HG03342 (cell line): ENCODE data around the gene TGM5.
"Not testable (repeated sequence)": the region's sequence is repeated elsewhere in the genome, so short reads cannot be mapped to it uniquely, and the experiment has no call there.

ENCODE experiments used
- ATAC-seq: cut with Tn5 transposase; IDR thresholded peaks from one replicate; pipeline ENCODE4 v1.9.1; 2021; ENCODE audit warnings: mild to moderate bottlenecking, moderate library complexity; ENCODE audit not compliant: unreplicated experiment

TGM5 gene

DNA sequence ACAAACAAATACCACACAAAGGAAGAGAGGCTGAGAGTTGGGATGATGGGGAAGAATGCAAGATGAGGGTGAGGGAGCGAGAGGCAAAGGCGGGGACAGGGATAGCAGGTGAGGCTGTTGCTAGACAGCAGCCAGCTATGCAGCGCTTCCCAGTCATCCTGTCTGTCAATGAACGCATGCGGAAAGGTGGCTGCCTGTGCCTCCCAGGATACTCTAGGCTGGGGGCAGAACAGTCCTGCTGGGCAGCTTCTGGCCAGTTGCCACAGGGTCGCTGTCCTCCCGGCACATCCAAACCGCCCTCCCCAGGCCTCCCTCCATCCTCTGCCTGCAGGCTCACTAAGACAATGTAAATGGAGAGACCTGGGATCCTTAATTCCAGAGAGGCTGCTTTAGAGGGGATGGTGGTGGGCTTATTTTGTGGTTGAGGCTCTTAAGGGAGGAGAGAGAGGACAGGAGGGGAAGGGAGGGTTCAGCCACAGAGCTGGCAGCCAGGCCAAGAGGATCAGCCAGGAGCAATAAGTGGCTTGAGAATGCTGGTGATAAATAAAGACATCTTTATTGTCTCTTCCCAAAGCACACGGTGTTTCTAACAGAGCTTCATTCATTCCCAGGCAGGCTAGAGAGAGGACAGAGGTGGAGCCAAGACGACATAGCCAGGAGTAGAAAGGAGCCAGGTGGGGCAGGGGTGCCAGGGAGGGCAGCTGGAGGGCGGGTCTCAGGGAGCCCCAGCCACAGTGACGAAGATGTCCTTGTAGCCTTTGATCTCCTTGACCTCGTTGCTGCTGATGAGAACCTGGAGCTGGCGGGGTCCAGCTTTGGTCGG is 9.2 kb upstream of the TGM5 start:
- no peak for ATAC-seq

DNA sequence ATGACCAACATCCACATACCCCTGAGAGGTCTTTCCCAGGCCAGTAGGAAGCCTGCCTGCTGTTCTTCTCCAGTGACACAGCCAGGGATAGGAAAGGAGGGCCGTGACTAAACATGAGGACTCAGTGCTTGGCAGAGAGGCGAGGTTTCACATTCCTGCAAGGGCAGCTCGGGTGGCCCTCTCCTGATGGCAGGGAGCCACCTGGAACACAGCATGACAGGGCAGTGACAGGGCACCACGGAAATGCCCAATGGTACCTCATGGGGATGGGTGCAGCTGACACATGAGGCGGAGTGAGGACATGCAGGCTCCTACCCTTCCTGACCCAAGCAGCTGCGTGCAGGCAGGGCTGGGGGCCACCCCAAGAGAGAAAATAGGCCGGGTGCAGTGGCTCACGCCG is 7.4 kb upstream of the TGM5 start:
- ATAC-seq: no peak

DNA sequence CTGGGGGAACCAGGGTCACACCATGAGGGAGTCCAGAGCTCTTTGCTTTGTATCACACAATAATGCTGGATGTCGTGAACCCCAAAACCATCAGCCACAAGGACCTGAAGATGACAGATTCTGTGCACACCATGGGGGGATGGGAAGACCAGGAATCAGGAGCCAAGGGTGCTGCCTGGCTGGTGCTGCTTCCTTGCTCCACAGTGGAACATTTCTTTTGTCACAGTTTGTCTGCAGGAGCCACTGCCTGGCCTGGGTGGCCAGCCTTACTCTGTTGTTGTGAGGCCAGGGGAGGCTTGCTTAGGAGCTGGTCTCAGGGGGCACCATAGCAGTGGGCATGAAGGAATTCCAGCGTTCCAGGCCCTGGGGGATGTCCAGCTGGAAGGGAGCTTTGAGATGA is 6.5 kb upstream of the TGM5 start:
- no peak for ATAC-seq

DNA sequence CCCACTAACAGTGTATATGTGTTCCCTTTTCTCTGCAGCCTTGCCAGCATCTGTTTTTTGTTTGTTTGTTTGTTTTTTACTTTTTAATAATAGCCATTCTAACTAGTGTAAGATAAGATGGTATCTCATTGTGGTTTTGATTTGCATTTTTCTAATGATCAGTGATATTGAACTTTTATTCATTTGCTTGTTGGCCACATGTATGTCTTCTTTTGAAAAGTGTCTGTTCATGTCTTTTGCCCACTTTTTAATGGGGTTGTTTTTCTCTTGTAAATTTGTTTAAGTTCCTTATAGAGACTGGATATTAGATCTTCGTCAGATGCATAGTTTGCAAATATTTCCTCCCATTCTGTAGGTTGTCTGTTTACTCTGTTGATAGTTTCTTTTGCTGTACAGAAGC is 5.2 kb upstream of the TGM5 start:
- not testable (repeated sequence) for ATAC-seq

DNA sequence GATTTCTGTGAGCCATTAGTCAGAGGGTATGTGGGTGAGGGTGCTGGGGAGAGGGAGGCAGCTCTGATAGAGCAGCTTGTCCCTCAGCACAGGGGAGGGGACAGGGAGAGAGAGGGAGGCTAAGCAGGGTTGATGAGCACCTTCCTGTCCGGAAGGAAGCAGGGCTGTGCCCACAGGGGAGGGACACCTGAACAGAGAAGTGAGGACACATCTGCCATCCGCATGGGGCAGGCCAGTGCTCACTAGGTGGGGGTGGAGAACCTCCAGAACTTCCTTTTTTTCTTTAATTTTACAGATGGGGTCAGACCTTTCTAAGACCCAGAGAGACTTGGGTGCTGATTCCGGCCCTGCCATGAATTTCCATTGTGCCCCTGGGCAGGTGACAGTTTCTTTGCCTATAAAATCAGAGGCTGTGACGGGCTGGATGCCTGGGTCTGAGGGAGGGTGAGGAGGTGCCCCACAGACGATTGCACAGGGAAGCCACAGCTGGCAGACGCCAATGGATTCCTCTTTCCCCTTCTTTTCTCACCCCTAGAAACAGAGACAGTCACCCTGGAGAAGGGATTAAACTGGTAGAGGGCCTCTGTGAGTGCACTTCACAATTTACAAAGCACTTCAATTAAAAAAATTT is 4.1 kb upstream of the TGM5 start:
- no peak for ATAC-seq

DNA sequence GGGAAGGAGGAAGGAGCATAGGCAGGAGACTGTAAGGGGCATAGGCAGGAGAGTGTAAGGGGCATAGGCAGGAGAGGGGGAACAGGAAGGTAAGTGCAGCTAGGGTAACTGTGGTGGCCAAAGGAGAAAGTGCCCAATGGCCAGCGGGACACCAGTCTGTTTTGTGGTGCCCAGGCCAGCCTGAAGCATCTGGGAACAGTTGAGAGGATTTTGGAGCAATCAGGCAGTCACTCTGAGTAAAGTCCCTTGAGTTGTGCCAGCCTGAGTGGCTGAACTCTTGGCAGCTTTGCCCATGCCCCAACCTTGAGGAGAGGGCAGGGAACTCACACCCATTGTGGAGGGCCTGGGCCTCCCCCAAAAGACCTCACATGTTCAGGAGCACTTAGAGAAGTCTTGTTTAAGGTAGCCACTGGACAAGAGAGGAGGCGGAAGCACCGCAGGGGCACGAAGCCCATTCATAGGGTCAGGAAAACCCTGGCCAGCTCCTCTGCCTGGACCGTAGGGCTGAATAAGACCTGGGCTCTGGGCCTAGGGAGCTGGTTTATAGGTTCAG is 3.5 kb upstream of the TGM5 start:
- no peak for ATAC-seq

DNA sequence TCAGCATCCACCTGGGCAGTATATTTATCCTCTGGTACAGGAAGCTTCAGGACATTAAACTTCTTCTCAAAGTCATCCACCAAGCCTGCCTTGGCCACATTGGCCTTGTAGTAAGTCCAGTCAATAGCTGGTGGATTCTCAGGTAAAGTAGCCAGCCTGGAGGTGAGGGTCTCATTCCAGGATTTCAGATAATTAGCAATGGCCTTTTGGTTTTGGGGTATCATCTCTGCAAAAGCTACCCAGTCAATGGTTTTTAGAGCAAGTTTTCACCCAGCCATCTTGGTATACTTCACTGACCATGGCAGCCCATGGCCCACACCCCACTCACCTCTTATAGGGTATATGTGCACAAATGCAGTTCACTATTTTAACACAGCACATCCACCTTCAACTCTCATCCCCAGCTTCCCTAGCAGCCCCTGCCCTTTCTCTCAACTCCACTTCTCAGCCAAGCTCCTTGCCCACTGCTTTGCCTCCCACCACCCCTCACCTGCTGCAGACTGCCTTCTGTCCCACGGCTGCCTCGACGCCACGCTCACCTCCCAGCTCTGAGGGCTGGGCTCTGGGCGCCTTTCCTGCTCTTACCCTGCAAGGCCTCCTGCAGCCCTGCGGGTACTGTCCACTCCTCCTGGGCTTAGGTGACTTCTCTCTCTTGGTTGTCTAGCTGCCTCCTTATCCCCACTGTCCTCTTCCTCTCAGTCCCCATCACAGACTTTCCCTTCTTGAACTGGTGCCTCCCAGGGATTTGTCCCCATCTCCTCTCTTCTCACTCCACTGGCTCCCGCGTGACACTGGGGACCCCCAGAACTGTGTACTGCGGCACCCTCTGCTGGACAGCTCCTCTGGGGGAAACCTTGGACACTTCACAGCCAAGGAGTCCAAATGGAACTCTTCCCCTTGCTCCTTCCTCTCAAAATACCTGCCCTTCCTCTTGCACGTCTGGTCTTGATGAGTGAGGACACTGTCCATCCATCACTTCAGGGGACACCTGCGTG is 1.7 kb upstream of the TGM5 start:
- no peak for ATAC-seq

DNA sequence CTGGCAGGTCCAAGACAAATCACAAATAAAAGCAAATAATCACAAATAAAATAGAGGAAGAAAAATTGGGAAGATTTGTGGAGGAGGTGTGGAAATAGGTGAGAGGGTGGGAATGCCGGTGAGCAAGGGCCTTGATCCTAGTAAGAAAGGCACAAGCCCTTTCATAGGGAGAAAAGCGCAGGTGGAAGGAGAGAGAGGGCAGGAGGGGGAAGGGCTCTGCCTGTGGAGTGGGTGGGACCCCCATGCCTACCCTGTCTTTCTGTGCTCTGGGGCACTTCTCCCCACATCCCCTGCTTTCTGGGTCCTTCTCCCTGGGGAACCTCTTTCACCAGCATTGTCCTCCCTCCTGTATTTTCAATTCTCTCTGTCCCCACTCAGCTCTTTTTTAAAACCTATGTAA is 711 bp upstream of the TGM5 start:
- ATAC-seq: no peak

DNA sequence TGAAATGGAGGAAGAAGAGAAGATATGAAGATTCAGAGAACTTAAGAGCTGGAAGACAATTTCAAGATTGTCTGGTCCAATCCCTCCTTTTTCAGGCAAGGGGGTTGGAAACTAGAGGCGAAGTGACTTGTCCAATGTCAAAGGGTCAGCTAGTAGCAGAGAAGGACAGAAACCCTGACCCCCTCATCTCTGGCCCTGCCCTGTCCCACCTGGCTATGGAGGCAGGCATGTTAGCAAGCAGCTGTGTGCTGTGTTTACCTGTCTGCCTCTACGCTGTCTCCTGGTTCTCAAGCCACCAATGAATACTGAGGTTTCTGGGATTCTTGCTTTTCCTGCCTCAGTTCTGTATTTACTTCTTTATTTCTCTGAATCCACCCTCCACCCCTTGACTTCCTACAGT is 342 bp downstream of the TGM5 start:
- ATAC-seq: no peak

DNA sequence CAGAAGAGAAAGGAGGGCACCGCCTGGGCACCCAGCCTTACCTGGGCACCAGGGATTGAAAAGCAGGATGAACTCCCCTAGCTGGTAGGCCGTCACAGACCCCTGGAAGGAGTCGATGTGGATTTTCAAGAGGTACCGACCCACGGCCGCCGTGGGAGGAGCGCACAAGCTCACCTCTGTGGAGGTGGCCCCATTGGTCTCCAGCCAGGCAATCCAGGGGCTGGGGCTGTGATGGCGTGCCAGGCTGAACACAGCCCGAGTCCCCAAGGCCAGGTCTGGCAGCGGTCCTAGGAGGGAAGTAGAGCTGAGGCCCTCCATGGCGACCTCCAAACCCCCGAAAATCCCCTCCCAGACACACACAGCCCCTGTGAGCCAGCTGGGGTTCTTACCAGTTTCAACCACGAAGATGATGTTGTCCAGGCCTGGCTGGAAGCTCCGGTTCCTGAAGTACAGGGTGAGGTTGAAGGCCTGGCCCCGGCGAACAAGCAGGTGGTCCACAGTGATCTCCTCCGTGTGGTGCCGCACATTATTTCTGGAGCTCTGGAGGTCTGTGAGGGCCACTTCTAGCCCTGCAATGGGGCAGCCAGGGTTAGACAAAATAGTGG is 6.6 kb downstream of the TGM5 start:
- ATAC-seq: no peak

DNA sequence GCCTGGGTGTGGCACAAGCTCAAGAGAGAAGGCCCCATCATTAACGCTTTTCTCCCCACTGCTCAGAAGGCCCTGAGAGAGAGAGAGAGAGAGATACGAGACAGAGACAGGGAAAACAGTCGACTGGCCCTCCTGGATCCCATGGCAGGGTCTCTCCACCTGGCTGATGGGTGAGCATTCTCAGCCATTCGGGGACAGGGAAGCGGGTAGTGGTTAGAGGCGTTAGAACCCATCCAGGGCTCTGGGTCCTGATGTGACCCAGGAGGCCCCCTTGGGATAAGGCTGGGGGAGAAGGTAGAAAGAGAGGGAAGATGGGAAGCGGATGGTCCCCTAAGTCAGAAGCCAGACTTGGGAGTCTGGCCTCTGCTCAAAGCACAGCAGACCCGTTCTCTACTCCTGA is 7.9 kb downstream of the TGM5 start:
- ATAC-seq: no peak

DNA sequence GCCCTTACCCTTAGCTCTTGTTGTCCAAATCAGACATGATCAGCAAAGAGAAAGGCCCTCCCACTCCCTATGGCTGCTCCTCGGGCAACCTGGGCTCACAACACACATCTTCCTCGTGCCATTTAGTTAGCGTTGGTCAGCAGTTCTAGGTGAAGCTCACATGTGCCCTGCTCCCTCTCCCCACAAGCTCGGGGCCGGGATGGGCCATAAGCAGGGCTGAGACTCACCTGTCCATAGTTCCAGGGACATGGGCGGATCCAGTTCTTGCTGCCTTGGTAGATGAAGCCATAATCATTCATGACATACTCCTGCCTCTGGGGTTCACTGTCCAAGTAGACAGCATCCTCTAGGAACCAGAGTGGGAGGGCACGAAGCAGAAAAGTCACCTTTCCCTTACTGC is 10.4 kb downstream of the TGM5 start:
- ATAC-seq: no peak

DNA sequence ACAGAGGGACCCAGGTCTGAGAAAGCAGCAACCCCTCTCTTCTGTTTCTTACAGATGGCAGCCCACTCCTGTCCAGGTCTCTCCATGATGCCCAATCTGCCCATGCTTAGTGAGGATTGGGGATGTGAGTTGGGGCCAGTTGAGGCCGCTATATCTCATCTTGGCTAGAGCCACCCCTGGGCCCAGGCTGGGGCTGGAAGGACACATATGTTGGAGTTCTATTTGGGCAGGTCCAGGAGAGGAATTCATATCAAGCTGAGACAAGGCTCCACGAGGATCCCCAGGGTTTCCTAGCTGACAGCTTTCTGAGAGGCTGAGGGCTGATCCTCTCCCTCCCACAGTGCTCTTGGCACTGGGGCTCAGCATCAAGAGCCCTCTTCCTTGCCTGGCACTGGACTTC is 11.4 kb downstream of the TGM5 start:
- ATAC-seq: no peak

DNA sequence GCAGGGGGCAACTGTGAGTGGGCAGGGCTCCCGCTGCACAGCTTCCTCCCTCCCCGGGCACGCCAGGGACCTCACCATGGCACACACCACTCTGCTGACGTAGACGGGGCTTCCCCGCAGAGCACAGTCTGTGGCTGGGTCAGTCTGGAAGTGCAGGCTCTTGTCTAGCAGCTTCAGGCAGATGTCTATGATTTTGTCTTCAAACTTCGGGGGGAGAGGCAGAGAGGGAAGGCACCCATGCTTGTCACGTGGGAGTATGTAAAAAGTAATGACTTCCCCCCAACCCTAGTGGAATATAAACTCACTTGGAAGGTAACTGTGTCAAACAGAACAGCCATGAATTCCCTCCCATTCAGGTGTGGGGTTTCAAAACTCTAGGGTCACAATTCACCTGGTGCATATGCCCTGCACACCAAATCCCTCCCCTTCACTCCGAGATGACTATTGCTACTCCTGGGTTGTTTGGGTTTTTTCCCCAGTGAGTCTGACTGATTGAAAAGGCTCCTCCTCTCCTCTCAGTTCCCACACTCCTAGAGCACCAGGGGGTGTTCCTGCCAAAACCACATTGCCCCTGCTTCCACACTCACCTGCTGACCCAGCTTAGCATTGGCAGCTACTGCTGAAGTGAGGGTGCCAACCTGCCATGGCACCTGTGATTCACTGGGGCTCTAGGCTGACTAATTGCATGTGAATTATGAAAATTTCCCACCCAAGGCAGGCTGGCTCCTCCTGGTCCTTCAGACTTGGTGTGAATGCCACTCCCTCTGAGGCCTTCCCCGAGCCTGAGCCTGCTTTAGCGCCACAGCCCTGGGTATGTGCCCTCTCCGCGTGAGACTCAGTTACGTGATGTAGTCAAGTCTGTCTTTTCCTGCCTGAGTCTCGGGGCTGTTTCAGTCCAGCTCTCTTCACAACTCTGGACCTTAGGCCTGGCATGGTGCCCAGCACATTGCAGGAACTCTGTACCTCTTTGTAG is 13.0 kb downstream of the TGM5 start:
- peak; percentile 37 for ATAC-seq

DNA sequence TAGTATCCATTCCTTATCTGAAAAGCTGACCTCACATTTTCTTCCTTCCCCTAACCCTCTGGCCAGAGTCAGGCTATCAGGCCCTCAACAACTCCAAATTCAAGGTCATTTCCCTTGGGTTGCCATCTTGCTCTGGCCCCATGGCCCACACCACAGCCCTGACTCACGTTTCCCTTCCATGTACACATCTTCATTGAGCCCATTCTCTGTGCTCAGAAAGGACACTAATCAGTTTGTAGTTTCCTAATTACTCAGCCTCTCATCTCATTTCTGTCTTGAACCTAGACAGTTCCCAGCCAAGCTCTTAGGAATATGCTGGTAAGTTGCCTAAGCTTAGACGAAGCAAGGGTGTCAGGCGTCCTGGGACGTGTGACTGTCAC is 14.9 kb downstream of the TGM5 start:
- ATAC-seq: no peak

DNA sequence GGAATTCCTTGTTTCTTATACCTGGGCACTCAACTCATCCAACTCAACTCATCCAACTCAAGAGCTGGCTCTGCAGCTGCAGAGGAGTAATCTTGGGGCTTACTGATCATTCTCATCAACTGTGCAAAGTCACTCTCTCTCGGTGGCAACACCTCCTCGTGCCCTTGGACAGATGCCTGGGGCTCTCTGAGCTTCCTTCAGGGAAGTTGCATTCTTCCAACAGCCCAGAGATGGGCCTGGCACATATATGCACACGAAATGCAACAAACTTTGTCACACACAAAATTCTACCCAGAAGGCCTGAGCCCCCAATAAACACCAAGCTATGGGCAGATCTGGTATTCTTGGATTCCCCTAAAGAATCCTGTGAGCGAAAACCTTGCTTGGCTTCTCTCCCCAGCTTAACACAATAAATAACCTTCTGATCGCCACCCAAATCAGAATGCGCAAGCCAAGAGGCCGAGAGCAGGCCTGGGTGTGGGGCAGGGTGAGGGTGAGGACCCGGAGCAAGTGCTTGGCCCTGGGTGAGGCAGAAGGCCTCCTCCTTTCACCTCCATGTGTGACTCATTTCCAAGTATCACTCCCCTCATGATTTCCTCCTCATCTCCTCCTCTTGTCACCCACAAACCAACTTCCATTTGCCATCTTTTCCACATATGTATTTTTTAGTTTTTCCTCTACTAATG is 15.4 kb downstream of the TGM5 start:
- ATAC-seq: no peak

DNA sequence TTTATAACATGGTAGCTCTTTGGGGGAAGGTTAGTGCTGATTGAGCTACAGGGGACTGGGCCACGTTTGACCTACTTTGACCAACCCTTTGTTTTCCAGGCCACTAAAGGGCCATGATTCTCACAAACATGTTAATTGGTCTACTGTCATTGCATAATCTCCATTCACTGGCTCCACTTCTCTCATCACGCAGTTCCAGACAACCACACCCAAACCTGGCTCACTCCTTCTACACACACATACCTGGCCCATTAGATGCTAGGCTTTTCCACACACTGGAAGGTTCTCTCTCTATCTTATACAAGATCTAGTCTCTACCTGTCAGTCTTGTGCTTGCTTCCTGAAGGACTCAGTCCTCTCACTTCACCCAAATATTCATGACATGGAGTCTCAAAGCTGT is 15.9 kb downstream of the TGM5 start:
- ATAC-seq: no peak

DNA sequence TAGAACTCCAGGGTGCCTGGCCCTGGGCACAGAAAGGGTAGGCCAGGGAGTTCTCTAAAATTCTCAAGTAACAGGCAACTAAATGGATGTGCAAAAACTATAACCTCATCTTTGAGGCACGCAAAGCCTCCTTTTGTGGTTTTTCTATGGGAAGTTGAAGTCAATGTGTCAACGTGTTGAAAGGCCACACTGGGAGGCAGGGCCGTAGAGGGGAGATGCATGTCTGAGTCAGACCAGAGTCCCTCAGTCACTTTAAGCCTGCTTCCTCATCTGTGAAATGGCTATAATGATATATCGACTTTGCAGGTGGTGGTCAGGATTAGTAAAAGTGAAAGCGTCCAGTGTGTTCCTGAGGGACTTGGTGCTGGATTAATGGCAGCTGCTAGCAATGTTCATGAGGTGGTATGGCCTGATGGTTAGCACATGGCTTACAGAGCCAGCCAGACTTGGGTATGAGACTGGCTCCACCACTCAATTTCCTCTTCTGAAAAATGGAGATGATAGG is 17.0 kb downstream of the TGM5 start:
- peak; percentile 55 for ATAC-seq

DNA sequence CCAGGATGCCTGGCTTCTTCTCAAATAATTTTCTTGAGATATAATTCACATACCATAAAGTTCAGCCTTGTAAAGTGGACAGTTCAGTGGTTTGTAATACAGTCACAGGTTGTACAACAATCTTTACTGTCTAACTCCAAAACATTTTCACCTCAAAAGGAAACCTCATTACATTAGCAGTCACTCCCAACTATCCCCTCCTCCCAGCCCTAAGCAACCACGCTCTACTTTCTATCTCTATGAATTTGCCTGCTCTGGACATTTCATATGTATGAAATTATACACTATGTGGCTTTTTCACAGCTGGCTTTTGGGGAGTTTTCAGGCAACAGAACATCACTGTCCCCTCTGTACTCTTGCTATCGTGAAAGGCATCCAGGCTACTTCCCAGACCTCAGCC is 17.5 kb downstream of the TGM5 start:
- ATAC-seq: peak; percentile 6
